Right lobe of liver (tissue), 4 donors: ENCODE data around the gene SPOCK1.

Source experiments
- CTCF ChIP-seq, 4 donors: fragments of 200-600 bp in 3 of 4; fragments of 450-650 bp in 1 of 4; IDR thresholded peaks; one replicate each; pipeline versions ENCODE4 v1.5.1 to v1.8.0; 2016 to 2022; ENCODE audit warnings: antibody characterized with exemption in 4 of 4, mild to moderate bottlenecking in 2 of 4
- POLR2A ChIP-seq: fragments of 450-650 bp; IDR thresholded peaks from one replicate; pipeline ENCODE4 v1.6.1; 2017; ENCODE audit warnings: antibody characterized with exemption, mild to moderate bottlenecking
- donor health status: DM: no; HTN: no; CAD: no.
- donor health status: DM: no; HTN: no; CAD: no.
- donor health status: DM: no; HTN: yes; CAD: no.

DNA sequence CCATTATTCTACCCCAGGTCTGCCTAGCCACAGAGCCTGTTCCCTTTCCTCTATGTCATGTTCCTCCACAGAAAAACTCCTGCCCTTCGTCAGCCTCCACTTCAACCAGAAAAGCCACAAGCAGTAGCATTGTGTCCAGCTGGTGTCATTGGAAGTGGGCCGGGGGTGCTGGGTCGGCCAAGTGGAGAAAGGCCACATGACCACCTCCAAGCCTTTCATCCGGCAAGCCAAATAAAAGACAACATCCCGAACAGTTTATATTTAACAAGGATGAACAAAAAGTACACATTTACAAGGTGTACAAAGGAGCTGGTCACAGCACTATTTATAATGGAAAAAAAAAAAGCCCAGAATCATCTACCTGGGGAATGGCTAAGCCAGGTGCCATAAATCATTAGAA lies 16.1 kb upstream of the SPOCK1 start:
- no peak for TF ChIP-seq CTCF (IDR thresholded peaks at IDR 0.05)
- TF ChIP-seq POLR2A: no peak
